GM21825 (cell line): ENCODE measurements around the gene GPX1.

Experiments
- ATAC-seq: cut with Tn5 transposase; IDR thresholded peaks from one replicate; pipeline ENCODE4 v1.9.1; 2021; ENCODE audit warnings: mild to moderate bottlenecking, moderate library complexity; ENCODE audit not compliant: unreplicated experiment

GPX1 gene

GRCh38 chr3:49316696-49317457 lies 41.3 kb downstream of the GPX1 start:
- ATAC-seq: no peak

GRCh38 chr3:49313896-49314688 lies 44.1 kb downstream of the GPX1 start:
- ATAC-seq: no peak

- no peak for ATAC-seq
These were observed 46.9 kb downstream of the GPX1 start for GRCh38 chr3:49311283-49311682.

- no peak for ATAC-seq
These were observed 47.5 kb downstream of the GPX1 start for GRCh38 chr3:49310677-49311076.
